SU-DHL-6 (cell line): ENCODE results near the gene POLD4.

Source experiments
- H2AFZ ChIP-seq: fragments of 200-600 bp; sonication (generic); 2 replicates; pipeline ENCODE4 v1.6.1; 2014; ENCODE audit warnings: low read depth, mild to moderate bottlenecking, moderate library complexity, mixed read lengths, antibody characterized with exemption, low read length; ENCODE audit not compliant: severe bottlenecking
- H3F3A ChIP-seq: fragments of 200-600 bp; shearing (Covaris generic); 2 replicates; pipeline ENCODE4 v1.6.0; 2016; ENCODE audit warnings: antibody characterized with exemption, mild to moderate bottlenecking; ENCODE audit not compliant: insufficient read depth
- H3K27ac ChIP-seq: fragments of 200-600 bp; sonication (generic); 2 replicates; pipeline ENCODE4 v1.5.1; 2016; ENCODE audit warnings: low read depth, mild to moderate bottlenecking, low read length, moderate library complexity, mixed read lengths
- H3K27me3 ChIP-seq: fragments of 200-600 bp; sonication (generic), shearing (Covaris generic); 2 replicates; pipeline ENCODE4 v1.6.0; 2014; ENCODE audit warnings: mild to moderate bottlenecking, low read length
- H3K36me3 ChIP-seq: fragments of 200-600 bp; sonication (generic); 2 replicates; pipeline ENCODE4 v1.6.1; 2014; ENCODE audit warnings: mild to moderate bottlenecking, low read length, mixed read lengths
- H3K4me2 ChIP-seq: fragments of 300-600, 200-600 bp; shearing (Covaris generic), sonication (generic); 2 replicates; pipeline ENCODE4 v1.6.0; 2014; ENCODE audit warnings: low read length, low read depth, mild to moderate bottlenecking; ENCODE audit not compliant: poor library complexity, severe bottlenecking
- H3K4me3 ChIP-seq: fragments of 200-600 bp; sonication (generic); 2 replicates; pipeline ENCODE4 v1.5.1; 2014; ENCODE audit warnings: antibody characterized with exemption, low read length, mild to moderate bottlenecking, mixed read lengths; ENCODE audit not compliant: insufficient read depth, poor library complexity, severe bottlenecking
- H3K79me2 ChIP-seq: fragments of 200-600 bp; sonication (generic); 2 replicates; pipeline ENCODE4 v1.6.1; 2014; ENCODE audit warnings: mild to moderate bottlenecking, low read length, moderate library complexity; ENCODE audit not compliant: insufficient read depth
- H3K9ac ChIP-seq: fragments of 200-600 bp; sonication (generic); 2 replicates; pipeline ENCODE4 v1.7.0; 2014; ENCODE audit warnings: mild to moderate bottlenecking, low read length
- H3K9me2 ChIP-seq: fragments of 200-600 bp; sonication (generic); replicated peaks from 2 replicates; pipeline ENCODE4 v1.6.1; 2014; ENCODE audit warnings: low read length; ENCODE audit not compliant: insufficient read depth
- H3K9me3 ChIP-seq: fragments of 200-600 bp; sonication (generic); 2 replicates; pipeline ENCODE4 v1.6.1; 2014; ENCODE audit warnings: low read length, mixed read lengths; ENCODE audit not compliant: insufficient read depth
- H4K20me1 ChIP-seq: fragments of 200-600 bp; sonication (generic); 2 replicates; pipeline ENCODE4 v1.6.1; 2014; ENCODE audit warnings: low read depth, mild to moderate bottlenecking, antibody characterized with exemption, low read length, moderate library complexity, mixed read lengths
- CTCF ChIP-seq: fragments of 200-600 bp; sonication (generic); IDR thresholded peaks from one replicate; pipeline ENCODE4 v1.5.1; 2017; ENCODE audit warnings: antibody characterized with exemption, mild to moderate bottlenecking, low read length, moderate library complexity; ENCODE audit not compliant: insufficient read depth, poor library complexity, severe bottlenecking
- EZH2phosphoT487 ChIP-seq: fragments of 200-600 bp; sonication (generic), shearing (Covaris generic); conservative IDR thresholded peaks from 2 replicates; pipeline ENCODE4 v1.6.1; 2018; ENCODE audit warnings: mild to moderate bottlenecking, antibody characterized with exemption, low read length, moderate library complexity, mixed read lengths

Gene POLD4

GRCh38 chr11:67379061-67380058 lies 26.0 kb upstream of the POLD4 start:
- H3K9ac ChIP-seq, result no peak overlapping the region

DNA sequence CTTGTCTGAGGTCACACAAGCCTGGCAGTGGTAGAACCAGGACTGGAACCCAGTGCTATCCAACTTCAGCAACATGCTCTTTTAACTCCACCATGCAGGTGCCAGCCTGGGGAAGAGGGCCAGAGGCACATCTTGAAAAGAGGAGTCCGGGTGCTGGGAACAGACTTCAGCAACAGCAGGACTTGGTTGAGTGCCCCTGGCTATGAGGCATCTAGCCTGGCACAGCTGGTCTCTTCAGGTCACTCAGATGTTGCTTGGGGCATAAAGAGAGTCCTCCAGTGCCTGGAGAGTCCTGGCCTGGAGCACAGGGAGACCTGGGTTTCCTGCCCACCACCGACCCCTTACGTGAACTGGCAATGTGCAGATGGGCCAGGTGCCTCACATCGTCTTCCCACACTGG lies 25.2 kb upstream of the POLD4 start:
- H3K27me3 ChIP-seq, result no peaks in the 10 kb centered on the region
- no peak overlapping the region for H2AFZ ChIP-seq
- no peak overlapping the region for H3K4me3 ChIP-seq
- H3K9me3 ChIP-seq, result no peaks in the 10 kb centered on the region
- no peak for TF ChIP-seq EZH2phosphoT487
- no peak for TF ChIP-seq CTCF
- H3K36me3 ChIP-seq, result no peaks in the 10 kb centered on the region
- no peak overlapping the region for H3K4me2 ChIP-seq
- no peak overlapping the region for H3K9ac ChIP-seq
- H3K79me2 ChIP-seq, result no peaks in the 10 kb centered on the region
- H4K20me1 ChIP-seq, result no peaks in the 10 kb centered on the region
- H3F3A ChIP-seq, result no peaks in the 10 kb centered on the region
- H3K9me2 ChIP-seq, result no peaks in the 10 kb centered on the region
- H3K27ac ChIP-seq, result no peak overlapping the region

More at GRCh38 chr11:67379061-67380058, 26.0 kb upstream of the POLD4 start:
- Histone ChIP-seq H3K4me3 (no peak overlapping the region), H4K20me1 (no peaks in the 10 kb centered on the region), H3K36me3 (no peaks in the 10 kb centered on the region), H3K4me2 (no peak overlapping the region), H2AFZ (no peak overlapping the region), H3K27ac (no peak overlapping the region), H3K9me2 (no peaks in the 10 kb centered on the region), H3K9me3 (no peaks in the 10 kb centered on the region), H3K27me3 (no peaks in the 10 kb centered on the region), H3F3A (no peaks in the 10 kb centered on the region), H3K79me2 (no peaks in the 10 kb centered on the region)
- TF ChIP-seq CTCF, result no peak
- no peak for TF ChIP-seq EZH2phosphoT487

DNA sequence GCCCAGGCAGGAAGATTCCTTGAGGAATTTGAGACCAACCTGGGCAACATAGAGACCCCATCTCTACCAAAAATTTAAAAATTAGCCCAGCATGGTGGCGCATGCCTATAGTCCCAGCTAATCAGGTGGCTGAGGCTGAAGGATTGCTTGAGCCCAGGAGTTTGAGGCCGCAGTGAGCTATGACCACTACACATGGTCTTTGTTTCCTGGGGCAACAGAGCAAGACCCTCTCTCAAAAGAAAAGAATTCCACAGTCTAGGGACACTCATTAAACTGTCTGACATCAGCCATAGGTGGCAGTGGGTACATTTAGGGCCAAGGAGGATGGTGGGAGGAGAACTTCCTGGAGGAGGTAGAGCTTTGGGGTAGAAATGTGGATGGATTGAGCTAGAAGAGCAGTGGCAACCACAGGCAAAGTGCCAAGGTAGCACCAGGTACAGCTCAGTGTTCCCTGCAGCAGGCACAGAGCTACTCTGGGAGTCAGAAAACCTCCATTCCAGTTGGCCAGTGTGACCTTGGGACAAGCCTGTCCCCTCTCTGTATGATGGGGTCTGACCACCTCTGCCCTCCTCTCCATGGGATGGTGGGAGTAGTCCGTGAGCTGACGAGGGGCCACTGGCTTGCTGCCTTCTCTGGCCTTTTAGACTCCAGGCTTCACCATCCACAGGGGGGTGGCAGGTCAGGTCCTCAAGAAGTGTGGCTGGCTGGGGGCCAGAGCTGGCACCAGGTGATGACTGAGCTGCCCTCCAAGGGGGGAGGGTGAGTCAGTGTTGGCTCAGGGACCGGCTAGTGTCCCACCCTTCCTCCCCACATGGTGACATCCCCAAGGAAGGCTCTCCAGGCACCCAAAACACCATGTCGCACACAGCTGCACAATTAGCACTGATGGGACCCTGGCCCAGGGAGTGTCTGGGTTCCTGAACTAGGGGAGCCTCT lies 23.8 kb upstream of the POLD4 start:
- no peak overlapping the region for H3K27ac ChIP-seq
- no peak for TF ChIP-seq EZH2phosphoT487
- no peak for TF ChIP-seq CTCF
- no peaks in the 10 kb centered on the region for H3K9me2 ChIP-seq
- H2AFZ ChIP-seq, result no peak overlapping the region
- no peak overlapping the region for H3K9ac ChIP-seq
- H3F3A ChIP-seq, result no peaks in the 10 kb centered on the region
- no peaks in the 10 kb centered on the region for H3K36me3 ChIP-seq
- H4K20me1 ChIP-seq, result no peaks in the 10 kb centered on the region
- no peak overlapping the region for H3K4me3 ChIP-seq
- H3K9me3 ChIP-seq, result no peaks in the 10 kb centered on the region
- H3K27me3 ChIP-seq, result no peaks in the 10 kb centered on the region
- no peaks in the 10 kb centered on the region for H3K79me2 ChIP-seq
- no peak overlapping the region for H3K4me2 ChIP-seq
